Peyer's patch (tissue), 4 donors: Measurements from ENCODE around the gene GGCX. TPM values are rescaled to one million over a fixed set of nuclear protein-coding genes. Genes with fewer than 3 reads are reported as not detected.

Experiments
- DNase-seq, 3 donors: peaks; one replicate each; pipeline ENCODE4 v3.0.0-alpha.2; 2017 to 2019
- H3K27ac ChIP-seq, 4 donors: fragments of 200-600 bp; sonication (generic); one replicate each; pipeline ENCODE4 v1.5.1; 2016 to 2019
- H3K27me3 ChIP-seq, 2 donors: fragments of 200-600 bp; sonication (generic); one replicate each; pipeline ENCODE4 v1.5.1; 2019
- H3K36me3 ChIP-seq, 3 donors: fragments of 200-600 bp; sonication (generic); one replicate each; pipeline ENCODE4 v1.5.1; 2016 to 2019
- H3K4me1 ChIP-seq, 4 donors: fragments of 200-600 bp; sonication (generic); one replicate each; pipeline ENCODE4 v1.5.1; 2016 to 2019
- H3K4me3 ChIP-seq, 4 donors: fragments of 200-600 bp; sonication (generic); 1 replicate in 3 of 4; 2 replicates in 1 of 4; pipeline ENCODE4 v1.5.1; 2016 to 2019; ENCODE audit warnings: mild to moderate bottlenecking in 1 of 4
- H3K9me3 ChIP-seq, 4 donors: fragments of 200-600 bp; sonication (generic); one replicate each; pipeline ENCODE4 v1.5.1; 2016 to 2019; ENCODE audit warnings: mild to moderate bottlenecking in 1 of 4
- POLR2A ChIP-seq, 2 donors: fragments of 450-650 bp; IDR thresholded peaks; one replicate each; pipeline ENCODE4 v1.5.1; 2017; ENCODE audit warnings: antibody characterized with exemption in 2 of 2, mild to moderate bottlenecking in 2 of 2, moderate library complexity in 2 of 2
- total RNA-seq, 4 donors: library from RNA; depleted of rRNA; stranded (reverse); fragments of >200 nt; gene quantifications; one replicate each; pipeline ENCODE4 v1.1.0, GENCODE V29; 2016
- TF ChIP-seq, protein P1 (sequence below), 6 experiments: fragments of 450-650 bp in 4 of 6; fragments of 200-600 bp in 2 of 6; sonication (generic) in 1 of 6; IDR thresholded peaks; one replicate each; pipeline ENCODE4 v1.5.1; 2017 to 2019; ENCODE audit warnings: antibody characterized with exemption in 6 of 6, mild to moderate bottlenecking in 3 of 6, moderate library complexity in 1 of 6

Gene GGCX
- total RNA-seq, 4 donors from 2014 or later, result 21.3 to 38.0 (median 31.1) TPM

DNA sequence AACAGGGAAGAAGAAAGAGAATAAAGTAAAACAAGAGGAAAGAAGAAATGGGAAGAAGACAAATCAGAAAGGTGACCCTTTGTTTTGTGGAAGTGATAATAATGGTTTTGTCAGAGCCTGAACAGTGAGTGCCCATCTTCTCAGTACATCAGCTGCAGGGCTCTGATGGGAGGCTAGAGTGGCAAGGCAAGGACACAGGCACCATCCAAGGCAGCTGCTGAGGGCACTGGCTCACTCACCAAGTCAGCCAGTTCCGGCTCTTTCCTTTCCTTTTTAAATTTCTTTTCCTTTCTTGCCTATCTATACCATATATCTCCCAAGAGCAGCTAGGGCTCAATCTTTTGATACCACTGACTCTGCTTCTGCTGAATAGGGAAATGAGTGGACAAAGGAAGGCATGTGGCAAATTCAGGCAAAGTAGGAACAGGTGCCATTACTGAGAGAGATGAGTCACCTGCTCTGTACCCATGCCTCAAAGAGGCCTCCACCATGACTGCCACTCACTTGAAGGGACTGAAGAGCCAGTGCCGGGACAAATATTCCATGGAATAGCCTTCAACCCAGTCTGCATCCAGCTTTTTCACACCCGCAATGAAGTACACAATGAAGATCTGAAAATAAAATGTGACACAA lies 6.2 kb downstream of the GGCX start:
- H3K36me3 ChIP-seq, result peaks cover 0 to 74% (median 0%) of the 10 kb centered on the region in 3 donors

DNA sequence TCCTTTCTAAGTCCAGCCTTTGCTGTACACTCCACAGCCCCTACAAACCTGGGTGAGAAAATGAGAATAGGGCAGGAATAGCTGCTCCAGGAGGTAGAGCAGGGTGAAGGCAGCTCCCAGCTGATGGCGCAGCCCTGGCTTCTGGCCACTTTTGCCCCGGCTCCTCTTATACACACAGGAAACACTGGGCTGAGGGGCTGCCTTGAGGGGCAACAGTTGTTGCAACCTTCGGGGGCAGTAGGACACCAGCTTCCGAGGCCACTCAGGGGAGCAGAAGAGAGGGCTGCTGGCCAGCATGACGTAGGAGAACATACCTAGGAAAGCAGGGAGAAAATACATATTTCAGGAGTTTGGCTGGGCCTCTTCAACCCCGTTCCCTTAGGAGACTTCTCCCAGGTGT lies 8.1 kb downstream of the GGCX start:
- TF ChIP-seq POLR2A (IDR thresholded peaks at IDR 0.05), result no peak
- TF ChIP-seq, protein P1, sequence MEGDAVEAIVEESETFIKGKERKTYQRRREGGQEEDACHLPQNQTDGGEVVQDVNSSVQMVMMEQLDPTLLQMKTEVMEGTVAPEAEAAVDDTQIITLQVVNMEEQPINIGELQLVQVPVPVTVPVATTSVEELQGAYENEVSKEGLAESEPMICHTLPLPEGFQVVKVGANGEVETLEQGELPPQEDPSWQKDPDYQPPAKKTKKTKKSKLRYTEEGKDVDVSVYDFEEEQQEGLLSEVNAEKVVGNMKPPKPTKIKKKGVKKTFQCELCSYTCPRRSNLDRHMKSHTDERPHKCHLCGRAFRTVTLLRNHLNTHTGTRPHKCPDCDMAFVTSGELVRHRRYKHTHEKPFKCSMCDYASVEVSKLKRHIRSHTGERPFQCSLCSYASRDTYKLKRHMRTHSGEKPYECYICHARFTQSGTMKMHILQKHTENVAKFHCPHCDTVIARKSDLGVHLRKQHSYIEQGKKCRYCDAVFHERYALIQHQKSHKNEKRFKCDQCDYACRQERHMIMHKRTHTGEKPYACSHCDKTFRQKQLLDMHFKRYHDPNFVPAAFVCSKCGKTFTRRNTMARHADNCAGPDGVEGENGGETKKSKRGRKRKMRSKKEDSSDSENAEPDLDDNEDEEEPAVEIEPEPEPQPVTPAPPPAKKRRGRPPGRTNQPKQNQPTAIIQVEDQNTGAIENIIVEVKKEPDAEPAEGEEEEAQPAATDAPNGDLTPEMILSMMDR (IDR thresholded peaks at IDR 0.05), result no peak
- no peaks in the 10 kb centered on the region for H3K9me3 ChIP-seq
- no peak overlapping the region for H3K27ac ChIP-seq
- peaks cover 0 to 81% (median 0%) of the 10 kb centered on the region in 3 donors for H3K36me3 ChIP-seq
- peaks cover 0 to 9% (median 0%) of the 10 kb centered on the region in 4 donors for H3K4me1 ChIP-seq
- H3K4me3 ChIP-seq, result no peak overlapping the region
- no peak for DNase-seq
- no peaks in the 10 kb centered on the region for H3K27me3 ChIP-seq

More for the DNA sequence above, 6.2 kb downstream of the GGCX start:
- TF ChIP-seq, protein P1 (IDR thresholded peaks at IDR 0.05), result no peak
- TF ChIP-seq POLR2A (IDR thresholded peaks at IDR 0.05), result no peak
- Histone ChIP-seq H3K27me3 (no peaks in the 10 kb centered on the region), H3K4me3 (no peak overlapping the region), H3K4me1 (peaks cover 0 to 15% (median 0%) of the 10 kb centered on the region in 4 donors), H3K9me3 (no peaks in the 10 kb centered on the region), H3K27ac (no peak overlapping the region)
- no peak for DNase-seq

DNA sequence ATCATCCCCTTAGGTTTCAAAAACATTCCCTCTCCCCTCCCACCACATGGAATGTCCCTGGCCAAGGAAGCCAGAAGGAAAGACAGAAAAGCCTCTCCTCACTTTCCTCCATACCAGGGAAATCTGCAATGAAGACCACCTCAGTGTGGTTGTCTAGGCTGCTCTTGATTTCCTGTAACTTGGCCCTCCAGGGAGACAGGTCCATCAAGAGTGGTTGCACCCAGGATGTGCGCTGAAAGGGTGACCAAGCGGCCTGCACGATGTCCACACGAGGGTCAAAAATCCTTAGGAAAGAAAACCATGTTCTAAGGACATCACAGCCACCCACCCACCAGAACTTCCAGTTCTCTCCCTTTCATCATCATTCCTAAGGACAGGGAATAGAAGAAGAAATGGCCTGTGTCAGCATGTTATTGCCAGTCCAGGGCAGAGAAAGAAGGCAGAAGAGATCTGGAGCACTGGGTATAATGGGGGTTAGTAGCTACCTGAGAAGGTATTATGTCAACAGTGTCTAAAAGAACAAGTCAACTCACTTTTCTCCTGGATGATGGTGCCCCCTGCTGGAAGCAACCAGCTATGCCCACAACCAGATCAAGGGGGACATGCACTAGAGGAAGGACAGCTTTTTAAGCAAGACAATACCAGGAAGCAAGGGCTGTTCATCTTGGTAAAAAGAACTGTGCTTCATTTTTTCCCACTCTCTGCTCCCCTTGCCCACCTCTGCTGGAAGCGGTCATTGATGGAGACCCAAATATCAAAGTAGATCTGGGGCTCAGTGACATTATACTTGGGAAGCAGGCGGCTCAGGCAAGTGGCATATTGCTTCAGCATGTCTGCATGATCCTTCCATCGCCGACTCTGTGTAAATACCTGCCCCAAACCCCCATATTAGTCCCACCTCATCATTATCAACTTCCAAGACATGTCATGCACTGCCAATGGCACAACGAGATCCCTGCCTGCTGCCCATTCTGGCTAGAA lies 9.3 kb downstream of the GGCX start:
- peak; percentile 84 to 95 (median 88) for DNase-seq
- Histone ChIP-seq H3K27me3 (no peaks in the 10 kb centered on the region), H3K4me3 (no peak overlapping the region), H3K27ac (no peak overlapping the region), H3K36me3 (peaks cover 0 to 73% (median 0%) of the 10 kb centered on the region in 3 donors), H3K9me3 (no peaks in the 10 kb centered on the region), H3K4me1 (peaks cover 0 to 9% (median 0%) of the 10 kb centered on the region in 4 donors)
- TF ChIP-seq, protein P1 (IDR thresholded peaks at IDR 0.05), result peak; percentile 87 to 98 (median 98)
- no peak for TF ChIP-seq POLR2A (IDR thresholded peaks at IDR 0.05)

DNA sequence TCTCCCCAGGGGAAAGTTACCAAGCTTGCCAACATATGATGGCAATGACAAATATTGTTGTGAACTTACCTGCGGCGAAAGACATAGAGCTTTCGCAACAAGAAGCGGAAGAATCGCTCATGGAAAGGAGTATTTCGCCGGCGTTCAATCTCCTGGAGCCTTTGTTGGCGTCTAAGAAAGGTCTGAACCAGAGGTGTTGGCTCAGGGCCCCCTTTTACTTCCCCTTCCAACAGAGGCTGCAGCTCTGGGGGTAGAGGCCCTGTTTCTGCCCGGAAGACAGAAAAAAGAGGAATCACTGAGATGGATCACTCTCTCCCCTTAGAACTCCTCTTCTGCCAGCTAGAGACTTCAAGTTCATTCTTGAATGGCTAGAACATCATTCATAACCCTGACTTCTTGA lies 10.8 kb downstream of the GGCX start:
- Histone ChIP-seq H3K36me3 (peaks cover 0 to 80% (median 0%) of the 10 kb centered on the region in 3 donors), H3K27ac (peak overlapping the region in 1 of 4 donors; percentile 54), H3K9me3 (no peaks in the 10 kb centered on the region), H3K4me3 (no peak overlapping the region), H3K27me3 (no peaks in the 10 kb centered on the region), H3K4me1 (peaks cover 0 to 9% (median 0%) of the 10 kb centered on the region in 4 donors)
- no peak for DNase-seq
- no peak for TF ChIP-seq POLR2A (IDR thresholded peaks at IDR 0.05)
- TF ChIP-seq, protein P1 (IDR thresholded peaks at IDR 0.05), result no peak

DNA sequence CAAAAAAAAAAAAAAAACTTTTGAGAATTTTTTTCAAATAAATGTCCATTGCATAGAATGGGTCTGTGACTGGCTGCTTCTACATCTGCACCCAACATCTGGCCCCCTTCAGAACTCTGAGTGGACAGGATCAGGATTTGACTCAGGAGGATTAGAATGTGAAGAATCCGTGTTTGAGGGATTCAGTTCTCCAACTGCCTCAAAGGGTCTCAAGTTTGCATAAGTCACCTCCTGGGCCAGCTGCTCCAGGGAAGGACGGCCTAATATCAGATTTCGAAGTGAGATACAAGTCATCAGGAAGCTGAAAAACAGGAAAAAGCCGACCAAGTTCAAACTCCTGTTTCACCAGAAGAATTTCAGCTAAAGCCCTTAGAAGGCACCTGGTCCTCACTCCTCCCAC lies 11.5 kb downstream of the GGCX start:
- peak overlapping the region in 1 of 4 donors; percentile 54 for H3K27ac ChIP-seq
- DNase-seq, result no peak
- H3K27me3 ChIP-seq, result no peaks in the 10 kb centered on the region
- TF ChIP-seq POLR2A (IDR thresholded peaks at IDR 0.05), result no peak
- TF ChIP-seq, protein P1 (IDR thresholded peaks at IDR 0.05), result no peak
- H3K9me3 ChIP-seq, result no peaks in the 10 kb centered on the region
- peaks cover 0 to 79% (median 0%) of the 10 kb centered on the region in 3 donors for H3K36me3 ChIP-seq
- H3K4me3 ChIP-seq, result no peak overlapping the region
- H3K4me1 ChIP-seq, result peaks cover 0 to 9% (median 0%) of the 10 kb centered on the region in 4 donors
